Mesendoderm (in vitro differentiated cells): ENCODE data around the gene RTTN.

Source experiments
- DNase-seq: peaks from one replicate; pipeline ENCODE4 v3.0.0; 2013
- H2AK5ac ChIP-seq: 2 replicates; pipeline ENCODE4 v1.6.1; 2013; ENCODE audit warnings: low read length, inconsistent platforms
- H2BK120ac ChIP-seq: 2 replicates; pipeline ENCODE4 v1.6.1; 2013; ENCODE audit warnings: low read depth, mild to moderate bottlenecking, low read length, moderate library complexity, mixed read lengths
- H2BK15ac ChIP-seq: replicated peaks from 2 replicates; pipeline ENCODE4 v1.6.1; 2013; ENCODE audit warnings: low read depth, mild to moderate bottlenecking, moderate library complexity
- H2BK5ac ChIP-seq: 2 replicates; pipeline ENCODE4 v1.6.1; 2013; ENCODE audit warnings: low read length, inconsistent platforms
- H3K18ac ChIP-seq: 2 replicates; pipeline ENCODE4 v1.6.1; 2013; ENCODE audit warnings: mild to moderate bottlenecking, low read length, mixed read lengths
- H3K23ac ChIP-seq: one replicate; pipeline ENCODE4 v1.6.1; 2013; ENCODE audit warnings: low read length
- H3K27ac ChIP-seq: 2 replicates; pipeline ENCODE4 v1.5.1; 2013; ENCODE audit warnings: low read depth, mild to moderate bottlenecking, inconsistent platforms, low read length, moderate library complexity
- H3K27me3 ChIP-seq: 2 replicates; pipeline ENCODE4 v1.6.1; 2013; ENCODE audit warnings: low read length, control low read depth, mild to moderate bottlenecking, inconsistent platforms; ENCODE audit not compliant: insufficient read depth, poor library complexity
- H3K36me3 ChIP-seq: 2 replicates; pipeline ENCODE4 v1.6.1; 2013; ENCODE audit warnings: low read length, inconsistent platforms; ENCODE audit not compliant: control insufficient read depth, insufficient read depth
- H3K4ac ChIP-seq: one replicate; pipeline ENCODE4 v1.6.1; 2013; ENCODE audit warnings: low read depth, mild to moderate bottlenecking, low read length, moderate library complexity
- H3K4me1 ChIP-seq: 2 replicates; pipeline ENCODE4 v1.6.1; 2013; ENCODE audit warnings: low read depth, low read length, inconsistent platforms; ENCODE audit not compliant: control insufficient read depth
- H3K4me2 ChIP-seq: 2 replicates; pipeline ENCODE4 v1.6.1; 2013; ENCODE audit warnings: low read length
- H3K4me3 ChIP-seq: 2 replicates; pipeline ENCODE4 v1.5.1; 2013; ENCODE audit warnings: mild to moderate bottlenecking, low read length
- H3K56ac ChIP-seq: one replicate; pipeline ENCODE4 v1.6.1; 2013; ENCODE audit warnings: low read length
- H3K79me1 ChIP-seq: 2 replicates; pipeline ENCODE4 v1.6.1; 2013; ENCODE audit warnings: low read length, inconsistent platforms
- H3K79me2 ChIP-seq: 2 replicates; pipeline ENCODE4 v1.6.1; 2013; ENCODE audit warnings: mild to moderate bottlenecking, low read length; ENCODE audit not compliant: control insufficient read depth, insufficient read depth
- H3K9ac ChIP-seq: 2 replicates; pipeline ENCODE4 v1.6.1; 2013; ENCODE audit warnings: low read length, inconsistent platforms
- H4K5ac ChIP-seq: one replicate; pipeline ENCODE4 v1.6.1; 2013; ENCODE audit warnings: low read length
- H4K8ac ChIP-seq: one replicate; pipeline ENCODE4 v1.6.1; 2013; ENCODE audit warnings: low read depth, mild to moderate bottlenecking, control low read depth, low read length, moderate library complexity
- WGBS: extraction: QIAGEN DNeasy Blood & Tissue Kit; methylation state at CpG from one replicate; pipeline ENCODE4 v1.1.7; 2013; ENCODE audit warnings: low lambda C conversion rate, missing lambda C conversion rate; ENCODE audit not compliant: insufficient coverage; ENCODE audit errors: extremely low coverage; 5-methylcytosine and 5-hydroxymethylcytosine counted together

The RTTN gene

GRCh38 chr18:69985239-69985638 is 220.2 kb downstream of the RTTN start:
- WGBS, result no CpG with 5 or more reads among the region's 4 CpGs
- H3K79me2 ChIP-seq, result no peaks in the 10 kb centered on the region

GRCh38 chr18:69982417-69982816 is 223.1 kb downstream of the RTTN start:
- H2BK120ac ChIP-seq, result no peak overlapping the region
- no peak overlapping the region for H3K18ac ChIP-seq
- no peak overlapping the region for H3K4me2 ChIP-seq
- H2BK15ac ChIP-seq, result no peak overlapping the region
- no peak overlapping the region for H3K4ac ChIP-seq
- no peak overlapping the region for H4K5ac ChIP-seq
- H3K27me3 ChIP-seq, result no peaks in the 10 kb centered on the region
- no peaks in the 10 kb centered on the region for H3K36me3 ChIP-seq
- H3K56ac ChIP-seq, result no peak overlapping the region
- WGBS, result no CpG with 5 or more reads among the region's 4 CpGs
- H3K9ac ChIP-seq, result no peak overlapping the region
- no peaks in the 10 kb centered on the region for H3K79me1 ChIP-seq
- H4K8ac ChIP-seq, result no peak overlapping the region
- no peak overlapping the region for H3K4me3 ChIP-seq
- H3K79me2 ChIP-seq, result no peaks in the 10 kb centered on the region
- H2AK5ac ChIP-seq, result no peak overlapping the region
- H3K4me1 ChIP-seq, result peaks cover 2% of the 10 kb centered on the region
- no peak overlapping the region for H3K27ac ChIP-seq
- no peak overlapping the region for H2BK5ac ChIP-seq
- DNase-seq, result no peak
- no peak overlapping the region for H3K23ac ChIP-seq

More at GRCh38 chr18:69985239-69985638, 220.2 kb downstream of the RTTN start:
- no peak overlapping the region for H2BK5ac ChIP-seq
- no peaks in the 10 kb centered on the region for H3K79me1 ChIP-seq
- no peaks in the 10 kb centered on the region for H3K27me3 ChIP-seq
- H3K36me3 ChIP-seq, result no peaks in the 10 kb centered on the region
- H3K4me2 ChIP-seq, result no peak overlapping the region
- no peak overlapping the region for H3K9ac ChIP-seq
- no peak overlapping the region for H2BK15ac ChIP-seq
- H3K18ac ChIP-seq, result no peak overlapping the region
- H4K5ac ChIP-seq, result no peak overlapping the region
- H4K8ac ChIP-seq, result no peak overlapping the region
- peaks cover under 1% of the 10 kb centered on the region for H3K4me1 ChIP-seq
- H2AK5ac ChIP-seq, result no peak overlapping the region
- H3K23ac ChIP-seq, result no peak overlapping the region
- no peak overlapping the region for H2BK120ac ChIP-seq
- H3K27ac ChIP-seq, result no peak overlapping the region
- peak; percentile 49 for DNase-seq
- no peak overlapping the region for H3K4me3 ChIP-seq
- no peak overlapping the region for H3K4ac ChIP-seq
- H3K56ac ChIP-seq, result no peak overlapping the region

- WGBS, result no CpG with 5 or more reads among the region's 2 CpGs
- H2BK15ac ChIP-seq, result no peak overlapping the region
- H2AK5ac ChIP-seq, result no peak overlapping the region
- peaks cover 2% of the 10 kb centered on the region for H3K4me1 ChIP-seq
- H3K4me3 ChIP-seq, result no peak overlapping the region
- H3K9ac ChIP-seq, result no peak overlapping the region
- DNase-seq, result no peak
- no peak overlapping the region for H3K27ac ChIP-seq
- H2BK120ac ChIP-seq, result no peak overlapping the region
- H4K8ac ChIP-seq, result no peak overlapping the region
- H2BK5ac ChIP-seq, result no peak overlapping the region
- H3K4me2 ChIP-seq, result no peak overlapping the region
- no peaks in the 10 kb centered on the region for H3K79me2 ChIP-seq
- H3K56ac ChIP-seq, result no peak overlapping the region
- no peaks in the 10 kb centered on the region for H3K27me3 ChIP-seq
- no peaks in the 10 kb centered on the region for H3K36me3 ChIP-seq
- no peak overlapping the region for H3K18ac ChIP-seq
- no peak overlapping the region for H3K4ac ChIP-seq
- H3K23ac ChIP-seq, result no peak overlapping the region
- no peaks in the 10 kb centered on the region for H3K79me1 ChIP-seq
- H4K5ac ChIP-seq, result no peak overlapping the region
Observed at GRCh38 chr18:69981948-69982347, 223.5 kb downstream of the RTTN start.

GRCh38 chr18:69980982-69981804 is 224.3 kb downstream of the RTTN start:
- Histone ChIP-seq H2AK5ac (no peak overlapping the region), H3K4me2 (no peak overlapping the region), H3K56ac (no peak overlapping the region), H3K4me1 (peaks cover 2% of the 10 kb centered on the region), H2BK120ac (no peak overlapping the region), H3K27me3 (no peaks in the 10 kb centered on the region), H3K9ac (no peak overlapping the region), H3K27ac (no peak overlapping the region), H3K18ac (no peak overlapping the region), H3K79me1 (no peaks in the 10 kb centered on the region), H3K4ac (no peak overlapping the region), H4K5ac (no peak overlapping the region), H3K36me3 (no peaks in the 10 kb centered on the region), H3K23ac (no peak overlapping the region), H4K8ac (no peak overlapping the region), H3K79me2 (no peaks in the 10 kb centered on the region), H3K4me3 (no peak overlapping the region), H2BK15ac (no peak overlapping the region), H2BK5ac (no peak overlapping the region)
- DNase-seq, result no peak
- WGBS, result no CpG with 5 or more reads among the region's 3 CpGs

GRCh38 chr18:69980509-69980908 is 225.0 kb downstream of the RTTN start:
- H3K56ac ChIP-seq, result no peak overlapping the region
- H3K79me2 ChIP-seq, result no peaks in the 10 kb centered on the region
- H3K27ac ChIP-seq, result no peak overlapping the region
- H2BK15ac ChIP-seq, result no peak overlapping the region
- no peaks in the 10 kb centered on the region for H3K27me3 ChIP-seq
- peaks cover 2% of the 10 kb centered on the region for H3K4me1 ChIP-seq
- no peak overlapping the region for H2BK5ac ChIP-seq
- H3K9ac ChIP-seq, result no peak overlapping the region
- no peak overlapping the region for H4K5ac ChIP-seq
- no peak overlapping the region for H4K8ac ChIP-seq
- no peak overlapping the region for H3K4ac ChIP-seq
- H3K23ac ChIP-seq, result no peak overlapping the region
- peak; percentile 60 for DNase-seq
- no peaks in the 10 kb centered on the region for H3K36me3 ChIP-seq
- no CpG with 5 or more reads among the region's 4 CpGs for WGBS
- H3K4me3 ChIP-seq, result no peak overlapping the region
- no peak overlapping the region for H2AK5ac ChIP-seq
- H3K79me1 ChIP-seq, result no peaks in the 10 kb centered on the region
- H3K18ac ChIP-seq, result no peak overlapping the region
- no peak overlapping the region for H2BK120ac ChIP-seq
- H3K4me2 ChIP-seq, result no peak overlapping the region
